Neural progenitor cell (in vitro differentiated cells): ENCODE results near the gene ADCY2.

Source experiments
- CTCF ChIP-seq: fragments of 200-600 bp; sonication (generic); IDR thresholded peaks from 2 replicates; pipeline ENCODE4 v1.5.1; 2017; ENCODE audit warnings: antibody characterized with exemption, mild to moderate bottlenecking
- EZH2 ChIP-seq: fragments of 200-600 bp; sonication (generic); IDR thresholded peaks from 2 replicates; pipeline ENCODE4 v1.6.1; 2017; ENCODE audit warnings: antibody characterized with exemption, mild to moderate bottlenecking, moderate library complexity
- EZH2phosphoT487 ChIP-seq: fragments of 200-600 bp; sonication (generic); IDR thresholded peaks from 2 replicates; pipeline ENCODE4 v1.6.1; 2017; ENCODE audit warnings: antibody characterized with exemption

DNA sequence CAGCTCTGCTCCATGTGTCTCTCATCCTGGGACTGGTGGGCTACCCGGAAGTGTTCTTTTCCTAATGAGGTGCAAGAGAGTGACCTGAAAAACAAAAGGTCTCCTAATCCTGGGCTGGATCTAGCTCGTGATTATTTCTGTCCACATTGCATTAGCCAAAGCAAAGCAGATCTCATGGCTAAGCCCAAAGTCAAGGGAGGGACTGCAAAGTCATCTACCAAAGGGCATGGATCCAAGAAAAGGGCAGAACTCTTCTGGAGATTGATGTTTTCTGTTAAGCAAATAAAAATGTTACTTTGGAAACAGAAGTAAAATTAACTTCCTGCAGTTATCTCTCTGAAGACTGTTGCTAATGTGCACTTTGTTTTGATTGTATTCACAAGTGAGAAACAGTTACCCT is 229.8 kb downstream of the ADCY2 start:
- TF ChIP-seq EZH2 (no peak), CTCF (no peak), EZH2phosphoT487 (no peak)
